Sigmoid colon (tissue), 7 donors: Measurements from ENCODE around the gene ZC3H13. TPM values are rescaled to one million over a fixed set of nuclear protein-coding genes. Genes with fewer than 3 reads are reported as not detected.
A peak's percentile ranks its signal among the peaks of the same experiment; 100 is the strongest.

Source experiments
- DNase-seq: peaks from one replicate; pipeline ENCODE4 v3.0.0-alpha.2; 2019
- H3K27ac ChIP-seq, 4 donors: fragments of 200-600 bp; sonication (generic); one replicate each; pipeline ENCODE4 v1.5.1; 2016 to 2019; ENCODE audit warnings: mild to moderate bottlenecking in 1 of 4
- H3K27me3 ChIP-seq, 3 donors: fragments of 200-600 bp; sonication (generic); one replicate each; pipeline ENCODE4 v1.5.1; 2019; ENCODE audit warnings: mild to moderate bottlenecking in 1 of 3
- H3K36me3 ChIP-seq, 4 donors: fragments of 200-600 bp; sonication (generic); one replicate each; pipeline ENCODE4 v1.5.1; 2016 to 2019
- H3K4me1 ChIP-seq, 4 donors: fragments of 200-600 bp; sonication (generic); one replicate each; pipeline ENCODE4 v1.5.1; 2017 to 2019
- H3K4me3 ChIP-seq, 4 donors: fragments of 200-600 bp; sonication (generic); one replicate each; pipeline ENCODE4 v1.5.1; 2017 to 2019; ENCODE audit warnings: mild to moderate bottlenecking in 2 of 4, moderate library complexity in 1 of 4
- H3K9me3 ChIP-seq, 4 donors: fragments of 200-600 bp in 3 of 4; sonication (generic) in 3 of 4; one replicate each; pipeline versions ENCODE4 v1.5.1 to v1.6.1; 2013 to 2019
- EP300 ChIP-seq, 4 donors: sonication (generic); formaldehyde crosslinking; IDR thresholded peaks; one replicate each; pipeline ENCODE4 v1.6.1; 2017; ENCODE audit warnings: antibody characterized with exemption in 4 of 4
- POLR2A ChIP-seq, 2 donors: fragments of 450-650 bp; IDR thresholded peaks; one replicate each; pipeline ENCODE4 v1.6.1; 2016; ENCODE audit warnings: antibody characterized with exemption in 2 of 2, mild to moderate bottlenecking in 2 of 2, moderate library complexity in 2 of 2
- POLR2AphosphoS5 ChIP-seq, 4 donors: sonication (generic); formaldehyde crosslinking; IDR thresholded peaks; one replicate each; pipeline ENCODE4 v1.6.1; 2017; ENCODE audit warnings: antibody characterized with exemption in 4 of 4
- WGBS, 2 donors: extraction: QIAGEN DNeasy Blood & Tissue Kit; methylation state at CpG; one replicate each; pipeline ENCODE4 v1.1.7; 2013; 5-methylcytosine and 5-hydroxymethylcytosine counted together
- intact Hi-C: fragments of 100-400 bp; cut with DNase I; formaldehyde crosslinking; loops from one replicate; pipeline ENCODE4 v1.15.1; 2023
- polyA plus RNA-seq, 3 donors: library from polyadenylated mRNA; stranded (reverse); fragments of 200-250 nt; gene quantifications; one replicate each; pipeline ENCODE4 v1.2.3, GENCODE V29; 2013
- total RNA-seq, 4 donors: library from RNA; depleted of rRNA; stranded (reverse); fragments of >200 nt; gene quantifications; one replicate each; pipeline ENCODE4 v1.1.0, GENCODE V29; 2016
- TF ChIP-seq, protein P1 (sequence below), 4 experiments: fragments of 450-650 bp in 3 of 4; fragments of 200-600 bp in 1 of 4; IDR thresholded peaks; one replicate each; pipeline ENCODE4 v1.5.1; 2016 to 2019; ENCODE audit warnings: antibody characterized with exemption in 4 of 4, mild to moderate bottlenecking in 3 of 4, moderate library complexity in 2 of 4
- donor health status: healthy with polysubstance abuse.
- donor health status: Bipolar disorder and iron deficiency.
- donor health status: healthy.

The ZC3H13 gene, protein sequence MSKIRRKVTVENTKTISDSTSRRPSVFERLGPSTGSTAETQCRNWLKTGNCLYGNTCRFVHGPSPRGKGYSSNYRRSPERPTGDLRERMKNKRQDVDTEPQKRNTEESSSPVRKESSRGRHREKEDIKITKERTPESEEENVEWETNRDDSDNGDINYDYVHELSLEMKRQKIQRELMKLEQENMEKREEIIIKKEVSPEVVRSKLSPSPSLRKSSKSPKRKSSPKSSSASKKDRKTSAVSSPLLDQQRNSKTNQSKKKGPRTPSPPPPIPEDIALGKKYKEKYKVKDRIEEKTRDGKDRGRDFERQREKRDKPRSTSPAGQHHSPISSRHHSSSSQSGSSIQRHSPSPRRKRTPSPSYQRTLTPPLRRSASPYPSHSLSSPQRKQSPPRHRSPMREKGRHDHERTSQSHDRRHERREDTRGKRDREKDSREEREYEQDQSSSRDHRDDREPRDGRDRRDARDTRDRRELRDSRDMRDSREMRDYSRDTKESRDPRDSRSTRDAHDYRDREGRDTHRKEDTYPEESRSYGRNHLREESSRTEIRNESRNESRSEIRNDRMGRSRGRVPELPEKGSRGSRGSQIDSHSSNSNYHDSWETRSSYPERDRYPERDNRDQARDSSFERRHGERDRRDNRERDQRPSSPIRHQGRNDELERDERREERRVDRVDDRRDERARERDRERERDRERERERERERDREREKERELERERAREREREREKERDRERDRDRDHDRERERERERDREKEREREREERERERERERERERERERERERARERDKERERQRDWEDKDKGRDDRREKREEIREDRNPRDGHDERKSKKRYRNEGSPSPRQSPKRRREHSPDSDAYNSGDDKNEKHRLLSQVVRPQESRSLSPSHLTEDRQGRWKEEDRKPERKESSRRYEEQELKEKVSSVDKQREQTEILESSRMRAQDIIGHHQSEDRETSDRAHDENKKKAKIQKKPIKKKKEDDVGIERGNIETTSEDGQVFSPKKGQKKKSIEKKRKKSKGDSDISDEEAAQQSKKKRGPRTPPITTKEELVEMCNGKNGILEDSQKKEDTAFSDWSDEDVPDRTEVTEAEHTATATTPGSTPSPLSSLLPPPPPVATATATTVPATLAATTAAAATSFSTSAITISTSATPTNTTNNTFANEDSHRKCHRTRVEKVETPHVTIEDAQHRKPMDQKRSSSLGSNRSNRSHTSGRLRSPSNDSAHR (N-terminal part only)
- 10 to 100 TPM; 30.9 to 45.3 (median 36.8) TPM for total RNA-seq
- polyA plus RNA-seq: 10 to 100 TPM in 1 of 3 donors, 1 to 10 TPM in 2; 5.8 to 13.3 (median 9.0) TPM

DNA sequence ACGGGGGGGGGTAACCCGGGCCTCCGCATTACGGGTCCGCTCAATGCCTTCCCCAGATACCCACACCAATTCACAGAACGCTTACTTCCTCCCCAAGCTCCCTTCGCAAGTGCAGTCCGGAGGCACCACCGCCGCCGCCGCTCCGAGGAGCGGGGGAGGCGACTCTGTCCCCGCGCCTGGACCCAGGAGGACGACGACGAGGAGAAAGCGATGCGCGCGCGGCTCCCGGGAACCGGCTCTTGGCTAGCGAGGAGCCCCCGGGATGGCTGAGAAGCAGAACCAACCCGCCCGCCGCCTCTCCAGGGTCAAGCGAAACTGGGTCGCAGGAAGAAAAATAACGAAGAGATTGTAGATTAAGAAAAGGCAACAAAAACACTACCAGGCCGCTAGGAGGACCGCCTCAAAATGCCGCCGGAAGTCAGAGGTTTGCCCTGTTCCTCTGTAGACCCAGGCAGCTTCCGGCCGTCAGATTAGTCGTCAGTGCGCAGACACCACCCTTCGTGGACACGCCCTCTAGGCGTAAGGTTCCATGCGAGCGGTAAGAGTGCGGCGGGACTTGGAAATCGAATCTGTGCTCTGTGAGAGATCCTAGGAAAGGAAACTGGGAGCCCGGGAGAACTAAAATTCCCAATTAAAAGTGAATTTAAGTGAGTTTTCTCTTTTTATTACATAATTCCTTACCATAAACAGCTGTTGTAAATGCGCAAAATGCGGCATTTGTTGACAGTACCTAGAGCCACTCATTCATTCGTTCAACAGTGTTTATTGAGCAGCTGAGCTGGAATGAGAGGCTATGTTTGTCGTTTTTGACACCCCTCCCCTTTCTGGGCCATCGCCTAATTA, at the start of gene ZC3H13:
Gene ZC3H13 (minus strand): TSS at position 428 of the 843 bp plus-strand sequence. CDS start 7,239 bp downstream, outside the sequence.
- peak; percentile 95 for DNase-seq
- intact Hi-C loops: no loop called here
- Histone ChIP-seq H3K36me3 (no peaks in the 10 kb centered on the region), H3K27ac (peak within 1 kb of the TSS; percentile 89 to 95 (median 92)), H3K4me3 (peak within 1 kb of the TSS; percentile 72 to 95 (median 88)), H3K9me3 (no peaks in the 10 kb centered on the region), H3K4me1 (peaks cover 0 to 33% (median 20%) of the 10 kb centered on the region in 4 donors), H3K27me3 (no peaks in the 10 kb centered on the region)
- TF ChIP-seq EP300 (IDR thresholded peaks at IDR 0.05): no peak
- TF ChIP-seq, protein P1, sequence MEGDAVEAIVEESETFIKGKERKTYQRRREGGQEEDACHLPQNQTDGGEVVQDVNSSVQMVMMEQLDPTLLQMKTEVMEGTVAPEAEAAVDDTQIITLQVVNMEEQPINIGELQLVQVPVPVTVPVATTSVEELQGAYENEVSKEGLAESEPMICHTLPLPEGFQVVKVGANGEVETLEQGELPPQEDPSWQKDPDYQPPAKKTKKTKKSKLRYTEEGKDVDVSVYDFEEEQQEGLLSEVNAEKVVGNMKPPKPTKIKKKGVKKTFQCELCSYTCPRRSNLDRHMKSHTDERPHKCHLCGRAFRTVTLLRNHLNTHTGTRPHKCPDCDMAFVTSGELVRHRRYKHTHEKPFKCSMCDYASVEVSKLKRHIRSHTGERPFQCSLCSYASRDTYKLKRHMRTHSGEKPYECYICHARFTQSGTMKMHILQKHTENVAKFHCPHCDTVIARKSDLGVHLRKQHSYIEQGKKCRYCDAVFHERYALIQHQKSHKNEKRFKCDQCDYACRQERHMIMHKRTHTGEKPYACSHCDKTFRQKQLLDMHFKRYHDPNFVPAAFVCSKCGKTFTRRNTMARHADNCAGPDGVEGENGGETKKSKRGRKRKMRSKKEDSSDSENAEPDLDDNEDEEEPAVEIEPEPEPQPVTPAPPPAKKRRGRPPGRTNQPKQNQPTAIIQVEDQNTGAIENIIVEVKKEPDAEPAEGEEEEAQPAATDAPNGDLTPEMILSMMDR (IDR thresholded peaks at IDR 0.05): peak in 3 of 4 experiments; percentile 29 to 49 (median 31)
- peak; percentile 22 to 39 for TF ChIP-seq POLR2A (IDR thresholded peaks at IDR 0.05)
- TF ChIP-seq POLR2AphosphoS5 (IDR thresholded peaks at IDR 0.05): peak; percentile 63 to 84 (median 78)
- 0% methylated on average over 57 of the region's 57 CpGs for WGBS, 2 donors

DNA sequence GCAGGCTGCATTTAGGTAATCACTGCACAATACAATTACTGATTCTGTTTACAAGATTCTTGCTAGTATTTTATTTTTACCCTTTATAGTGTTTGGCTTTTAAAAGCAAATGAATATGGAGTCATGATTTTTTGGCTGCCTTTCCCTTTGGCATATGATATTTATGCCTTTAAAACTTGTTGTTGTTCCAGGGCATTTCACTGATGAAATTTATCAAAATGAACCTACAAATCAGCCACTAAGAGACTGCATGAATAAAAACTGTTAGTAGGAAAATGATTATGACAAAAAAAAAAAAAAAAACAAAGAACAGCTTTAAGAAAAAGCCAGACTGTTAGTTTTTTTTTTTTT, 49.7 kb upstream of the ZC3H13 start:
- Histone ChIP-seq H3K9me3 (no peaks in the 10 kb centered on the region), H3K27ac (no peak overlapping the region), H3K4me3 (no peak overlapping the region), H3K4me1 (peaks cover 0 to 7% (median 0%) of the 10 kb centered on the region in 4 donors), H3K27me3 (no peaks in the 10 kb centered on the region), H3K36me3 (no peaks in the 10 kb centered on the region)
- no peak for DNase-seq
- TF ChIP-seq, protein P1 (IDR thresholded peaks at IDR 0.05): no peak
- no peak for TF ChIP-seq POLR2A (IDR thresholded peaks at IDR 0.05)
- TF ChIP-seq EP300 (IDR thresholded peaks at IDR 0.05): no peak
- no peak for TF ChIP-seq POLR2AphosphoS5 (IDR thresholded peaks at IDR 0.05)
- intact Hi-C loops: no loop called here

DNA sequence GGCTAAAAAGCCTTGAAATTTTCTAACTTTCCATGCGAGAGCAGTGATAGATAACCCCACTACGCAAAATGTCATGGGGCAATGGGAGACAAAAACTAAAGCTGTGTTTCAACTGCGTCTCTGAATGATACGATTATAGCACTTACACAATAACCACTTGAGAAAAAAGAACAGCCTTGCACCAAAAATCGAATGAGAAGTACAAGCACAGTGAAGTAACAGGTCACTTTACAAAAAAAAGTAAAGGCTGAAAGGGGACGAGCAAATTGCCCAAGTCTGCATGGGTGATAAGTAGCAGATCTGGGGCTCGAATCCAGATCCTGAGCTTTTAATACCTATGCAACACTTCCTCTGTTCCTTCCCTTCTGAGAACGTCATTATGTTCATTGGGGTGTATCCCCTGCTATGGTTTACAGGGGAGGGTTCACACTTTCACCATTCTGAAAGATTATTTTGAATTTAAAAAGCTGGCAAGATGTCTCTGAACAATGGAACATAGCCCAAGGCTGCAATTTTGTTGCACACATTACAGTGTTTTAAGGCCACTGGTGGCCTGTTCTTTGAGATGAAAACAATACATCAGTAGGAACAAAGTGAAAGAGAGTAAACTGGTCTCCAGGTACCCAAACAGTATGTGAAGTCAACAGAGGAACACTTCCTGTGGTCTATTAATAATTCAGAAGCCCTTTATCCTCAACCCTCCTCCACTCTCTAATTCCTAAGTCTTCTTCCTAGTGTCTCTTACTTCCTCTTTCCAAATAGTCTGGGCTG, 49.1 kb upstream of the ZC3H13 start:
- Histone ChIP-seq H3K36me3 (no peaks in the 10 kb centered on the region), H3K4me3 (no peak overlapping the region), H3K27me3 (no peaks in the 10 kb centered on the region), H3K27ac (no peak overlapping the region), H3K4me1 (peaks cover 0 to 7% (median 0%) of the 10 kb centered on the region in 4 donors), H3K9me3 (no peaks in the 10 kb centered on the region)
- intact Hi-C loops: no loop called here
- WGBS, 2 donors: 73 to 78% methylated on average over 8 of the region's 8 CpGs
- TF ChIP-seq POLR2AphosphoS5 (IDR thresholded peaks at IDR 0.05): no peak
- no peak for TF ChIP-seq POLR2A (IDR thresholded peaks at IDR 0.05)
- TF ChIP-seq, protein P1 (IDR thresholded peaks at IDR 0.05): no peak
- TF ChIP-seq EP300 (IDR thresholded peaks at IDR 0.05): no peak
- no peak for DNase-seq
